HepG2 (cell line): ENCODE results near the gene LRRC45. TPM values are rescaled to one million over a fixed set of nuclear protein-coding genes. Genes with fewer than 3 reads are reported as not detected.

ENCODE experiments used
- FOXM1 ChIP-seq: sonication (generic); formaldehyde crosslinking; IDR thresholded peaks from 2 replicates; pipeline ENCODE4 v1.5.0; 2020; ENCODE audit warnings: missing genetic modification reagents
- GATAD1 ChIP-seq: IDR thresholded peaks from 2 replicates; pipeline ENCODE4 v1.6.1; 2016; ENCODE audit warnings: missing genetic modification reagents, missing compliant biosample characterization
- JDP2 ChIP-seq: sonication (generic); formaldehyde crosslinking; IDR thresholded peaks from 2 replicates; pipeline ENCODE4 v1.8.1; 2022; ENCODE audit warnings: missing genetic modification reagents, borderline replicate concordance
- MXI1 ChIP-seq: IDR thresholded peaks from 3 replicates; pipeline ENCODE4 v1.6.1; 2012; ENCODE audit warnings: low read depth, low read length, inconsistent platforms, borderline replicate concordance
- POGZ ChIP-seq: sonication (generic); formaldehyde crosslinking; IDR thresholded peaks from 2 replicates; pipeline ENCODE4 v1.4.0; 2020; ENCODE audit warnings: mild to moderate bottlenecking, missing genetic modification reagents
- RCOR2 ChIP-seq: IDR thresholded peaks from 2 replicates; pipeline ENCODE4 v1.6.1; 2016; ENCODE audit warnings: missing biosample characterization, missing genetic modification reagents
- RFXANK ChIP-seq: IDR thresholded peaks from 2 replicates; pipeline ENCODE4 v1.6.1; 2016
- TBX3 ChIP-seq: fragments of 450-650 bp; IDR thresholded peaks from 2 replicates; pipeline ENCODE4 v1.6.1; 2017; ENCODE audit warnings: antibody characterized with exemption, mild to moderate bottlenecking, inconsistent platforms, borderline replicate concordance
- TOPORS ChIP-seq: sonication (generic); formaldehyde crosslinking; IDR thresholded peaks from 2 replicates; pipeline ENCODE4 v1.8.0; 2023; ENCODE audit warnings: mild to moderate bottlenecking, missing genetic modification reagents
- ZIK1 ChIP-seq: sonication (generic); formaldehyde crosslinking; IDR thresholded peaks from 2 replicates; pipeline ENCODE4 v1.5.0; 2020; ENCODE audit warnings: mild to moderate bottlenecking, low read depth, missing genetic modification reagents, borderline replicate concordance
- ZNF326 ChIP-seq: sonication (generic); formaldehyde crosslinking; IDR thresholded peaks from 2 replicates; pipeline ENCODE4 v1.4.0; 2020; ENCODE audit warnings: missing genetic modification reagents, borderline replicate concordance
- ZNF329 ChIP-seq: sonication (generic); formaldehyde crosslinking; IDR thresholded peaks from 2 replicates; pipeline ENCODE4 v1.9.0; 2021; ENCODE audit warnings: low read depth, mild to moderate bottlenecking, missing genetic modification reagents
- ZNF432 ChIP-seq: sonication (generic); formaldehyde crosslinking; IDR thresholded peaks from 2 replicates; pipeline ENCODE4 v1.5.0; 2020; ENCODE audit warnings: missing genetic modification reagents, mild to moderate bottlenecking, borderline replicate concordance
- ZNF44 ChIP-seq: sonication (generic); formaldehyde crosslinking; IDR thresholded peaks from 2 replicates; pipeline ENCODE4 v1.5.1; 2020; ENCODE audit warnings: mild to moderate bottlenecking, missing genetic modification reagents
- ZNF772 ChIP-seq: sonication (generic); formaldehyde crosslinking; IDR thresholded peaks from 2 replicates; pipeline ENCODE4 v1.5.0; 2020; ENCODE audit warnings: mild to moderate bottlenecking, missing genetic modification reagents
- ZNF792 ChIP-seq: IDR thresholded peaks from 2 replicates; pipeline ENCODE4 v1.6.1; 2016
- ZNF878 ChIP-seq: sonication (generic); formaldehyde crosslinking; IDR thresholded peaks from 2 replicates; pipeline ENCODE4 v1.8.1; 2023; ENCODE audit warnings: mild to moderate bottlenecking, missing genetic modification reagents, moderate library complexity
- polyA plus RNA-seq, 8 experiments: library from polyadenylated mRNA; depleted of rRNA in 3 of 8; stranded (reverse) in 7 of 8; unstranded in 1 of 8; fragments of >200 nt; fragmentation: Illumina TruSeq in 4 of 8; extraction: Trizol in 4 of 8; gene quantifications; 2 replicates each; pipeline versions ENCODE4 v1.2.1 to v1.2.3, GENCODE V29; 2011 to 2016; ENCODE audit warnings: low read depth in 4 of 8, missing spikeins in 1 of 8, mixed read lengths in 1 of 8; ENCODE audit not compliant: insufficient read depth in 1 of 8
- total RNA-seq, 5 experiments: library from RNA; depleted of rRNA; stranded (reverse); fragments of >200 nt; fragmentation: Illumina TruSeq; extraction: Trizol; gene quantifications; 2 replicates each; pipeline ENCODE4 v1.2.3, GENCODE V29; 2016; ENCODE audit warnings: low read depth in 1 of 5
- TF ChIP-seq, protein P1 (sequence below): sonication (generic); formaldehyde crosslinking; conservative IDR thresholded peaks from 2 replicates; pipeline ENCODE4 v1.8.0; 2022; ENCODE audit warnings: missing genetic modification reagents
- TF ChIP-seq, protein P2 (sequence below): sonication (generic); formaldehyde crosslinking; IDR thresholded peaks from 2 replicates; pipeline ENCODE4 v1.4.0; 2020; ENCODE audit warnings: missing genetic modification reagents, borderline replicate concordance
- TF ChIP-seq, protein P3 (sequence below): sonication (generic); formaldehyde crosslinking; IDR thresholded peaks from 2 replicates; pipeline ENCODE4 v1.9.0; 2021; ENCODE audit warnings: missing genetic modification reagents, borderline replicate concordance
- TF ChIP-seq, protein P4 (sequence below): sonication (generic); formaldehyde crosslinking; IDR thresholded peaks from 2 replicates; pipeline ENCODE4 v1.5.0; 2020; ENCODE audit warnings: missing genetic modification reagents

Gene LRRC45
- total and polyA plus RNA-seq, 2 of the 13 experiments (the other 11 are each of a cell fraction or from before 2014, with no cell fraction given): 11.6 to 48.1 TPM

DNA sequence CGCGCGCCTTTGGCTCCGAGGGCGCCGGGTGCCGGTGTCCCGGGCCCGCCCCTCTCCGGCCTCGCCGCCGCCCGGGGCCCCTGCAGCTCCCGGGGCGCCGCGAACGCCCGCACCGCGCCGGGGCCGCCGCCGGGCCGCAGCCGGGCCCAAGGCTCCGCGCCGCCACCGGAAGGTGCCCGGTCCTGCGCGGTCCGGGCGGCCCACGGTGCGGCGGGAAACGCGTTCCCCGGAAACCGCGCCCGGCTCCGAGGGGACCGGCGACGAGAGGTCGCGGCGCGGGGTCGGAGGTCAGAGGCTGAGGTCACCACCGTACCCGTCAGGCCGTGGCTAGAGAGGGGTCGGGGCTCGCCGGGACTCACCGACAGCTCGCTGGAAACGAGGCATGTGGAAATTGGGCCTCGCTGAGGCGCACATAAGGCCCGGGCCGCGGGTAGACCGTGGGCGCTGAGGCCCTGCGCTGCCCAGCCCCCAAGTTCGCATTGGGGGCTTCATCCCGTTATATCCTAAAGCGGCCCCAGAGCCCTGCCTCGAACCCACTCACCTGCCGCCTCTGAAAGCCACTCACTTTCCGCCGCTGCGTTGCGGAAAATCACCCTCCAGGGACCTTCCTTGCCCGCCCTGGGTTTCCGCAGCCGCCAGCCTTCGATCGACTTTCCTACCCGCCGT, 42.7 kb downstream of the LRRC45 start, which contains the start of gene DUS1L (continued):
- TF ChIP-seq, protein P1, sequence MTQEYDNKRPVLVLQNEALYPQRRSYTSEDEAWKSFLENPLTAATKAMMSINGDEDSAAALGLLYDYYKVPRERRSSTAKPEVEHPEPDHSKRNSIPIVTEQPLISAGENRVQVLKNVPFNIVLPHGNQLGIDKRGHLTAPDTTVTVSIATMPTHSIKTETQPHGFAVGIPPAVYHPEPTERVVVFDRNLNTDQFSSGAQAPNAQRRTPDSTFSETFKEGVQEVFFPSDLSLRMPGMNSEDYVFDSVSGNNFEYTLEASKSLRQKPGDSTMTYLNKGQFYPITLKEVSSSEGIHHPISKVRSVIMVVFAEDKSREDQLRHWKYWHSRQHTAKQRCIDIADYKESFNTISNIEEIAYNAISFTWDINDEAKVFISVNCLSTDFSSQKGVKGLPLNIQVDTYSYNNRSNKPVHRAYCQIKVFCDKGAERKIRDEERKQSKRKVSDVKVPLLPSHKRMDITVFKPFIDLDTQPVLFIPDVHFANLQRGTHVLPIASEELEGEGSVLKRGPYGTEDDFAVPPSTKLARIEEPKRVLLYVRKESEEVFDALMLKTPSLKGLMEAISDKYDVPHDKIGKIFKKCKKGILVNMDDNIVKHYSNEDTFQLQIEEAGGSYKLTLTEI (CRISPR knock-in tag): no peak
- TF ChIP-seq ZNF792 (peak; percentile 89), RFXANK (peak; percentile 73; the same call in 1 of the 2 replicates), ZNF326 (CRISPR knock-in tag) (peak; percentile 65; the same call in 1 of the 2 replicates), TOPORS (CRISPR knock-in tag) (peak; percentile 85), FOXM1 (CRISPR knock-in tag) (peak; percentile 65; the same call in 1 of the 2 replicates), ZIK1 (peak; percentile 97), ZNF44 (CRISPR knock-in tag) (peak; percentile 86; the same call in 1 of the 2 replicates), RCOR2 (CRISPR knock-in tag) (no peak), MXI1 (peak; percentile 89; the same call in 2 of the 3 replicates), JDP2 (CRISPR knock-in tag) (no peak), ZNF329 (CRISPR knock-in tag) (peak; percentile 90), TBX3 (no peak), ZNF772 (CRISPR knock-in tag) (peak; percentile 82; the same call in 1 of the 2 replicates), POGZ (CRISPR knock-in tag) (peak; percentile 94), ZNF878 (CRISPR knock-in tag) (no peak), ZNF432 (CRISPR knock-in tag) (no peak), GATAD1 (CRISPR knock-in tag) (peak; percentile 96)
- TF ChIP-seq, protein P2, sequence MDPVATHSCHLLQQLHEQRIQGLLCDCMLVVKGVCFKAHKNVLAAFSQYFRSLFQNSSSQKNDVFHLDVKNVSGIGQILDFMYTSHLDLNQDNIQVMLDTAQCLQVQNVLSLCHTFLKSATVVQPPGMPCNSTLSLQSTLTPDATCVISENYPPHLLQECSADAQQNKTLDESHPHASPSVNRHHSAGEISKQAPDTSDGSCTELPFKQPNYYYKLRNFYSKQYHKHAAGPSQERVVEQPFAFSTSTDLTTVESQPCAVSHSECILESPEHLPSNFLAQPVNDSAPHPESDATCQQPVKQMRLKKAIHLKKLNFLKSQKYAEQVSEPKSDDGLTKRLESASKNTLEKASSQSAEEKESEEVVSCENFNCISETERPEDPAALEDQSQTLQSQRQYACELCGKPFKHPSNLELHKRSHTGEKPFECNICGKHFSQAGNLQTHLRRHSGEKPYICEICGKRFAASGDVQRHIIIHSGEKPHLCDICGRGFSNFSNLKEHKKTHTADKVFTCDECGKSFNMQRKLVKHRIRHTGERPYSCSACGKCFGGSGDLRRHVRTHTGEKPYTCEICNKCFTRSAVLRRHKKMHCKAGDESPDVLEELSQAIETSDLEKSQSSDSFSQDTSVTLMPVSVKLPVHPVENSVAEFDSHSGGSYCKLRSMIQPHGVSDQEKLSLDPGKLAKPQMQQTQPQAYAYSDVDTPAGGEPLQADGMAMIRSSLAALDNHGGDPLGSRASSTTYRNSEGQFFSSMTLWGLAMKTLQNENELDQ (CRISPR knock-in tag): peak; percentile 96; the same call in 1 of the 2 replicates
- TF ChIP-seq, protein P3, sequence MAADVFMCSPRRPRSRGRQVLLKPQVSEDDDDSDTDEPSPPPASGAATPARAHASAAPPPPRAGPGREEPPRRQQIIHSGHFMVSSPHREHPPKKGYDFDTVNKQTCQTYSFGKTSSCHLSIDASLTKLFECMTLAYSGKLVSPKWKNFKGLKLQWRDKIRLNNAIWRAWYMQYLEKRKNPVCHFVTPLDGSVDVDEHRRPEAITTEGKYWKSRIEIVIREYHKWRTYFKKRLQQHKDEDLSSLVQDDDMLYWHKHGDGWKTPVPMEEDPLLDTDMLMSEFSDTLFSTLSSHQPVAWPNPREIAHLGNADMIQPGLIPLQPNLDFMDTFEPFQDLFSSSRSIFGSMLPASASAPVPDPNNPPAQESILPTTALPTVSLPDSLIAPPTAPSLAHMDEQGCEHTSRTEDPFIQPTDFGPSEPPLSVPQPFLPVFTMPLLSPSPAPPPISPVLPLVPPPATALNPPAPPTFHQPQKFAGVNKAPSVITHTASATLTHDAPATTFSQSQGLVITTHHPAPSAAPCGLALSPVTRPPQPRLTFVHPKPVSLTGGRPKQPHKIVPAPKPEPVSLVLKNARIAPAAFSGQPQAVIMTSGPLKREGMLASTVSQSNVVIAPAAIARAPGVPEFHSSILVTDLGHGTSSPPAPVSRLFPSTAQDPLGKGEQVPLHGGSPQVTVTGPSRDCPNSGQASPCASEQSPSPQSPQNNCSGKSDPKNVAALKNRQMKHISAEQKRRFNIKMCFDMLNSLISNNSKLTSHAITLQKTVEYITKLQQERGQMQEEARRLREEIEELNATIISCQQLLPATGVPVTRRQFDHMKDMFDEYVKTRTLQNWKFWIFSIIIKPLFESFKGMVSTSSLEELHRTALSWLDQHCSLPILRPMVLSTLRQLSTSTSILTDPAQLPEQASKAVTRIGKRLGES (CRISPR knock-in tag): no peak
- TF ChIP-seq, protein P4, sequence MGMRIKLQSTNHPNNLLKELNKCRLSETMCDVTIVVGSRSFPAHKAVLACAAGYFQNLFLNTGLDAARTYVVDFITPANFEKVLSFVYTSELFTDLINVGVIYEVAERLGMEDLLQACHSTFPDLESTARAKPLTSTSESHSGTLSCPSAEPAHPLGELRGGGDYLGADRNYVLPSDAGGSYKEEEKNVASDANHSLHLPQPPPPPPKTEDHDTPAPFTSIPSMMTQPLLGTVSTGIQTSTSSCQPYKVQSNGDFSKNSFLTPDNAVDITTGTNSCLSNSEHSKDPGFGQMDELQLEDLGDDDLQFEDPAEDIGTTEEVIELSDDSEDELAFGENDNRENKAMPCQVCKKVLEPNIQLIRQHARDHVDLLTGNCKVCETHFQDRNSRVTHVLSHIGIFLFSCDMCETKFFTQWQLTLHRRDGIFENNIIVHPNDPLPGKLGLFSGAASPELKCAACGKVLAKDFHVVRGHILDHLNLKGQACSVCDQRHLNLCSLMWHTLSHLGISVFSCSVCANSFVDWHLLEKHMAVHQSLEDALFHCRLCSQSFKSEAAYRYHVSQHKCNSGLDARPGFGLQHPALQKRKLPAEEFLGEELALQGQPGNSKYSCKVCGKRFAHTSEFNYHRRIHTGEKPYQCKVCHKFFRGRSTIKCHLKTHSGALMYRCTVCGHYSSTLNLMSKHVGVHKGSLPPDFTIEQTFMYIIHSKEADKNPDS (CRISPR knock-in tag): peak; percentile 56; the same call in 1 of the 2 replicates
